DOHH2 (cell line): ENCODE data around the gene LIMK2.

Experiments used
- H3F3A ChIP-seq: fragments of 200-600 bp; sonication (generic), shearing (Covaris generic); 2 replicates; pipeline ENCODE4 v1.6.0; 2016; ENCODE audit warnings: antibody characterized with exemption, mild to moderate bottlenecking; ENCODE audit not compliant: control insufficient read depth, insufficient read depth
- H3K27ac ChIP-seq: fragments of 200-600 bp; sonication (generic); 2 replicates; pipeline ENCODE4 v1.5.1; 2014; ENCODE audit warnings: low read depth, mild to moderate bottlenecking, low read length, moderate library complexity
- H3K27me3 ChIP-seq: fragments of 200-600 bp; sonication (generic); 2 replicates; pipeline ENCODE4 v1.6.1; 2014; ENCODE audit warnings: mild to moderate bottlenecking, low read length, mixed read lengths; ENCODE audit not compliant: control insufficient read depth
- H3K36me3 ChIP-seq: fragments of 200-600 bp; sonication (generic); 2 replicates; pipeline ENCODE4 v1.6.1; 2014; ENCODE audit warnings: mild to moderate bottlenecking, low read length, moderate library complexity, mixed read lengths; ENCODE audit not compliant: control insufficient read depth
- H3K4me1 ChIP-seq: fragments of 200-600 bp; sonication (generic); 2 replicates; pipeline ENCODE4 v1.6.1; 2014; ENCODE audit warnings: mild to moderate bottlenecking, low read length, mixed read lengths; ENCODE audit not compliant: control insufficient read depth
- H3K4me2 ChIP-seq: fragments of 200-600 bp; sonication (generic); 2 replicates; pipeline ENCODE4 v1.6.0; 2014; ENCODE audit warnings: mild to moderate bottlenecking, low read length, moderate library complexity
- H3K4me3 ChIP-seq: fragments of 200-600 bp; sonication (generic); 2 replicates; pipeline ENCODE4 v1.5.1; 2014; ENCODE audit warnings: mild to moderate bottlenecking, low read length, mixed read lengths
- H3K79me2 ChIP-seq: fragments of 200-600 bp; sonication (generic); 2 replicates; pipeline ENCODE4 v1.6.1; 2014; ENCODE audit warnings: mild to moderate bottlenecking, low read length, mixed read lengths; ENCODE audit not compliant: control insufficient read depth
- H3K9me2 ChIP-seq: fragments of 200-600 bp; sonication (generic); replicated peaks from 2 replicates; pipeline ENCODE4 v1.6.1; 2014; ENCODE audit warnings: mild to moderate bottlenecking, low read length, mixed read lengths; ENCODE audit not compliant: control insufficient read depth
- H3K9me3 ChIP-seq: fragments of 200-600 bp; sonication (generic); 2 replicates; pipeline ENCODE4 v1.6.1; 2014; ENCODE audit warnings: antibody characterized with exemption, low read length, mixed read lengths; ENCODE audit not compliant: control insufficient read depth, insufficient read depth
- H4K20me1 ChIP-seq: fragments of 200-600 bp; sonication (generic); 2 replicates; pipeline ENCODE4 v1.6.0; 2014; ENCODE audit warnings: low read depth, mild to moderate bottlenecking, antibody characterized with exemption, low read length, moderate library complexity; ENCODE audit not compliant: control insufficient read depth, insufficient read depth
- EZH2phosphoT487 ChIP-seq: fragments of 200-600 bp; sonication (generic); IDR thresholded peaks from 2 replicates; pipeline ENCODE4 v1.6.1; 2017; ENCODE audit warnings: borderline replicate concordance, mild to moderate bottlenecking, antibody characterized with exemption, low read length, moderate library complexity, mixed read lengths
- TF ChIP-seq, protein P1 (sequence below): fragments of 200-600 bp; sonication (generic); IDR thresholded peaks from one replicate; pipeline ENCODE4 v1.5.1; 2014; ENCODE audit warnings: antibody characterized with exemption, mild to moderate bottlenecking, low read depth, low read length; ENCODE audit not compliant: poor library complexity, severe bottlenecking

The LIMK2 gene

DNA sequence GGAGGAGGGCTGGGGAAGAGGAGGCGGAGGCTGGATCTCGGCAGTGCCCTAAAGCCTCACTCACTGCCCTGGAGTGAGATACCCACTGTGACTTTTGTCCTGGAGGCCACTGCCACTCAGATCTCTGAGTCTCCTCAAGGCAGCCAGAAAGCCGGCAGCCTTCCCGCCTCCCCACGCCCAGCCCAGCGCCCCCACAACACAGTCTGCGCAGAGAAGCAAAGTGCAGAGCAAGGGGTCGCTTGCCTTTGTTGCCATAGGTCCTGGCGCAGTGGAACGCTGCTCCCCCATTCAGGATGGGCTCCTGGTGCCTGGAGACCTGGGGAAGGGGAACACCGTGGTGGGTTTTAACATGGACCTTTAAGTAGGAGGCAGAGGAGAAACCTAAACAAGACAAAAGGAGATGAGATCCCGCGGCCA, 116.5 kb downstream of the LIMK2 start:
- Histone ChIP-seq H3K4me2 (no peak overlapping the region), H3K4me3 (no peak overlapping the region), H3K9me2 (no peaks in the 10 kb centered on the region), H4K20me1 (no peaks in the 10 kb centered on the region), H3K27me3 (no peaks in the 10 kb centered on the region), H3K9me3 (no peaks in the 10 kb centered on the region), H3K79me2 (peaks cover 25% of the 10 kb centered on the region), H3F3A (peaks cover 4% of the 10 kb centered on the region; the same call in 1 of the 2 replicates), H3K4me1 (no peaks in the 10 kb centered on the region), H3K27ac (no peak overlapping the region), H3K36me3 (peaks cover 94% of the 10 kb centered on the region)
- no peak for TF ChIP-seq EZH2phosphoT487
- TF ChIP-seq, protein P1, sequence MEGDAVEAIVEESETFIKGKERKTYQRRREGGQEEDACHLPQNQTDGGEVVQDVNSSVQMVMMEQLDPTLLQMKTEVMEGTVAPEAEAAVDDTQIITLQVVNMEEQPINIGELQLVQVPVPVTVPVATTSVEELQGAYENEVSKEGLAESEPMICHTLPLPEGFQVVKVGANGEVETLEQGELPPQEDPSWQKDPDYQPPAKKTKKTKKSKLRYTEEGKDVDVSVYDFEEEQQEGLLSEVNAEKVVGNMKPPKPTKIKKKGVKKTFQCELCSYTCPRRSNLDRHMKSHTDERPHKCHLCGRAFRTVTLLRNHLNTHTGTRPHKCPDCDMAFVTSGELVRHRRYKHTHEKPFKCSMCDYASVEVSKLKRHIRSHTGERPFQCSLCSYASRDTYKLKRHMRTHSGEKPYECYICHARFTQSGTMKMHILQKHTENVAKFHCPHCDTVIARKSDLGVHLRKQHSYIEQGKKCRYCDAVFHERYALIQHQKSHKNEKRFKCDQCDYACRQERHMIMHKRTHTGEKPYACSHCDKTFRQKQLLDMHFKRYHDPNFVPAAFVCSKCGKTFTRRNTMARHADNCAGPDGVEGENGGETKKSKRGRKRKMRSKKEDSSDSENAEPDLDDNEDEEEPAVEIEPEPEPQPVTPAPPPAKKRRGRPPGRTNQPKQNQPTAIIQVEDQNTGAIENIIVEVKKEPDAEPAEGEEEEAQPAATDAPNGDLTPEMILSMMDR: no peak

DNA sequence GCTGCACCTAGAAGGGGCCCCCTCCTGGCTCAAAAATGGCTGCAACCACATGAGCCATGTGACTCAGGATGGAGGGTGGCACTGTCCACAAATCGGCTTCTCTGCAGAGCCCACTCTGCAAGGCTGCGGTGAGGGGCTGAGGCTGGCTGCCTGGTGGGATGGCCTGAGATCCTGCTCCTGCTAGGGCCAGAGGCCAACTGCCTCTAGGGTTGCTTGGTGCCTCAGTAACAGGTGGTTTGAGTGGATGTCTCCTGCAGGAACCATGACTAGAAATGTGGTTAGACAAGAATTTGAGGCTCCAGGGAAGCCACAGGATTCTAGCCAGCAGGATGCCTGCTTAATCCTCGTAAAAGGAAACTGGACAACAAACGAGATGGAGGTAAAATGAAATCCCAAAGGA, 116.9 kb downstream of the LIMK2 start:
- H3K27ac ChIP-seq: no peak overlapping the region
- no peaks in the 10 kb centered on the region for H4K20me1 ChIP-seq
- TF ChIP-seq EZH2phosphoT487: no peak
- TF ChIP-seq, protein P1: no peak
- H3K9me3 ChIP-seq: no peaks in the 10 kb centered on the region
- no peaks in the 10 kb centered on the region for H3K9me2 ChIP-seq
- H3K4me1 ChIP-seq: no peaks in the 10 kb centered on the region
- peaks cover 96% of the 10 kb centered on the region for H3K36me3 ChIP-seq
- H3K79me2 ChIP-seq: peaks cover 30% of the 10 kb centered on the region
- no peak overlapping the region for H3K4me2 ChIP-seq
- no peak overlapping the region for H3K4me3 ChIP-seq
- H3F3A ChIP-seq: peaks cover 4% of the 10 kb centered on the region; the same call in 1 of the 2 replicates
- no peaks in the 10 kb centered on the region for H3K27me3 ChIP-seq
